Liver (tissue), 9 donors: ENCODE data around the gene UBE2F. TPM values are rescaled to one million over a fixed set of nuclear protein-coding genes. Genes with fewer than 3 reads are reported as not detected.

Experiments used
- DNase-seq: peaks from one replicate; pipeline ENCODE4 v3.0.0-alpha.2; 2017; ENCODE audit warnings: low spot score
- H3K27ac ChIP-seq, 2 donors: one replicate each; pipeline ENCODE4 v1.7.0; 2013; ENCODE audit warnings: inconsistent platforms in 2 of 2, low read length in 2 of 2, control low read depth in 1 of 2, low read depth in 1 of 2, mild to moderate bottlenecking in 1 of 2
- H3K27me3 ChIP-seq, 4 donors: one replicate each; pipeline versions ENCODE4 v1.6.1 to v1.7.0; 2013; ENCODE audit warnings: low read length in 3 of 4, inconsistent platforms in 1 of 4, mild to moderate bottlenecking in 1 of 4, moderate library complexity in 1 of 4; ENCODE audit not compliant: control insufficient read depth in 4 of 4, insufficient read depth in 4 of 4
- H3K36me3 ChIP-seq, 4 donors: one replicate each; pipeline versions ENCODE4 v1.6.1 to v1.7.0; 2013; ENCODE audit warnings: low read length in 3 of 4, mild to moderate bottlenecking in 3 of 4, low read depth in 1 of 4, moderate library complexity in 1 of 4; ENCODE audit not compliant: control insufficient read depth in 4 of 4, insufficient read depth in 3 of 4
- H3K4me1 ChIP-seq, 4 donors: one replicate each; pipeline versions ENCODE4 v1.6.1 to v1.7.0; 2013; ENCODE audit warnings: low read length in 3 of 4, mild to moderate bottlenecking in 3 of 4, moderate library complexity in 1 of 4; ENCODE audit not compliant: control insufficient read depth in 4 of 4, insufficient read depth in 4 of 4
- H3K4me3 ChIP-seq, 3 donors: one replicate each; pipeline versions ENCODE4 v1.6.1 to v1.7.0; 2013; ENCODE audit warnings: low read length in 3 of 3, control low read depth in 1 of 3, low read depth in 1 of 3, mild to moderate bottlenecking in 1 of 3
- H3K9ac ChIP-seq, 2 donors: one replicate each; pipeline ENCODE4 v1.7.0; 2013; ENCODE audit warnings: low read length in 2 of 2, mild to moderate bottlenecking in 2 of 2, moderate library complexity in 2 of 2, control low read depth in 1 of 2, low read depth in 1 of 2
- H3K9me3 ChIP-seq, 4 donors: one replicate each; pipeline versions ENCODE4 v1.6.1 to v1.7.0; 2013; ENCODE audit warnings: low read length in 3 of 4; ENCODE audit not compliant: control insufficient read depth in 4 of 4
- ATF3 ChIP-seq: IDR thresholded peaks from 2 replicates; pipeline ENCODE4 v1.6.1; 2016; ENCODE audit warnings: antibody characterized with exemption
- CTCF ChIP-seq: fragments of 150-350 bp; IDR thresholded peaks from 2 replicates; pipeline ENCODE4 v1.5.1; 2017; ENCODE audit warnings: improper control_type of control experiment, low read depth, low read length; ENCODE audit not compliant: missing input control
- EGR1 ChIP-seq, 2 donors: IDR thresholded peaks; 2 replicates each; pipeline ENCODE4 v1.6.1; 2016 to 2018; ENCODE audit warnings: antibody characterized with exemption in 2 of 2, low read depth in 2 of 2
- FOXA1 ChIP-seq: IDR thresholded peaks from 2 replicates; pipeline ENCODE4 v1.6.1; 2016; ENCODE audit warnings: antibody characterized with exemption
- FOXA2 ChIP-seq: IDR thresholded peaks from 2 replicates; pipeline ENCODE4 v1.6.1; 2016; ENCODE audit warnings: antibody characterized with exemption
- GABPA ChIP-seq, 2 donors: IDR thresholded peaks in 1 of 2; conservative IDR thresholded peaks in 1 of 2; 2 replicates each; pipeline ENCODE4 v1.6.1; 2016; ENCODE audit warnings: antibody characterized with exemption in 2 of 2, mild to moderate bottlenecking in 1 of 2, moderate library complexity in 1 of 2
- HNF4A ChIP-seq, 2 donors: conservative IDR thresholded peaks; 2 replicates each; pipeline ENCODE4 v1.6.1; 2016; ENCODE audit warnings: antibody characterized with exemption in 2 of 2, mild to moderate bottlenecking in 2 of 2
- HNF4G ChIP-seq: IDR thresholded peaks from 2 replicates; pipeline ENCODE4 v1.6.1; 2016; ENCODE audit warnings: antibody characterized with exemption
- JUND ChIP-seq, 2 donors: IDR thresholded peaks; 2 replicates each; pipeline ENCODE4 v1.6.1; 2016; ENCODE audit warnings: antibody characterized with exemption in 2 of 2
- MAX ChIP-seq: IDR thresholded peaks from 2 replicates; pipeline ENCODE4 v1.6.1; 2016; ENCODE audit warnings: antibody characterized with exemption
- NR2F2 ChIP-seq: IDR thresholded peaks from 2 replicates; pipeline ENCODE4 v1.6.1; 2016; ENCODE audit warnings: antibody characterized with exemption
- RAD21 ChIP-seq, 2 donors: IDR thresholded peaks; 2 replicates each; pipeline ENCODE4 v1.6.1; 2016; ENCODE audit warnings: antibody characterized with exemption in 2 of 2, mild to moderate bottlenecking in 2 of 2
- REST ChIP-seq: IDR thresholded peaks from 2 replicates; pipeline ENCODE4 v1.6.1; 2016; ENCODE audit warnings: antibody characterized with exemption, mild to moderate bottlenecking
- RXRA ChIP-seq, 2 donors: IDR thresholded peaks; 2 replicates each; pipeline ENCODE4 v1.6.1; 2017 to 2018; ENCODE audit warnings: antibody characterized with exemption in 2 of 2, mild to moderate bottlenecking in 1 of 2
- SP1 ChIP-seq: IDR thresholded peaks from 2 replicates; pipeline ENCODE4 v1.6.1; 2018; ENCODE audit warnings: antibody characterized with exemption, mild to moderate bottlenecking
- TAF1 ChIP-seq: conservative IDR thresholded peaks from 2 replicates; pipeline ENCODE4 v1.6.1; 2016; ENCODE audit warnings: antibody characterized with exemption, mild to moderate bottlenecking
- YY1 ChIP-seq: IDR thresholded peaks from 2 replicates; pipeline ENCODE4 v1.6.1; 2016; ENCODE audit warnings: antibody characterized with exemption, mild to moderate bottlenecking
- WGBS: extraction: QIAGEN DNeasy Blood & Tissue Kit; methylation state at CpG from one replicate; pipeline ENCODE4 v1.1.7; 2013; 5-methylcytosine and 5-hydroxymethylcytosine counted together
- polyA plus RNA-seq, 2 donors: library from polyadenylated mRNA; stranded (reverse) in 1 of 2; unstranded in 1 of 2; fragments of 200-250 nt in 1 of 2; fragments of >200 nt in 1 of 2; fragmentation: Nextera tagmentation in 1 of 2; extraction: Ambion mirVana in 1 of 2; gene quantifications; one replicate each; pipeline versions ENCODE4 v1.2.1 to v1.2.3, GENCODE V29; 2013 to 2015
- total RNA-seq, 2 donors: library from RNA; depleted of rRNA; stranded (reverse); fragments of >200 nt; gene quantifications; one replicate each; pipeline ENCODE4 v1.2.3, GENCODE V29; 2014
- TF ChIP-seq, protein P1 (sequence below): IDR thresholded peaks from 2 replicates; pipeline ENCODE4 v1.6.1; 2016; ENCODE audit warnings: antibody characterized with exemption
- donor health status: healthy.
- donor health status: healthy.
- donor health status: healthy.
- donor health status: healthy.
- donor health status: healthy.

UBE2F gene
- total and polyA plus RNA-seq, 4 donors: 30.5 to 55.3 (median 32.1) TPM

DNA sequence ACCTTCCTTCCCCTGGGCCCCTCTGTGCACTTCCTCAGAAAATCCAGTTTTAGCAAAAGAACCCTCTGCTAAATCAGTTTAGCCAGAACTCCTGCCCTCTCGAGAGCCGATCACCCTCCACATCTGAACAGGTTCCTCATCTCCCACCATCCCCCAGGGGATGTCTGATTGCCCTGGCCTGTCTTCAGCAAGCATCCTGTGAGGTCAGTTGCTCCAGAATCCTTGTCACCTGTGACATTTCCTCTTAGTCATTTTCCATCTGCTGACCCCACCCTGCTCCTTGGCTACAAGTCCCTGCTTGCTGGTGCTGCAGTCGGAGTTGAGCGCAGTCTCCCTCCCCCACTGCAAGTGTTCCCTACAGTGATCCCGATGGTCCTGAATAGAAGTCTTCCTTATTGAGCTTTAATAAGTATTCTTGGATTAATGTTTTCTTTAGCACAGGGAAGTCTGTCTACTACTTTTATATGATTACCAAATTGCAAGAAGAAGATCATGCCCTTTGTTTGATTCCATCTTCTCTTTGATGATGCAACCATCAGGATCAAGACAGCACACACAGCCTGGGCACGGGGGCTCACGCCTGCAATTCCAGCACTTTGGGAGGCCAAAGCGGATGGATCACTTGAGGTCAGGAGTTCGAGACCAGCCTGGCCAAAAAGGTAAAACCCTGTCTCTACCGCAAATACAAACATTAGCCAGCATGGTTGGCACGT, 30.9 kb upstream of the UBE2F start:
- no peaks in the 10 kb centered on the region for H3K27me3 ChIP-seq
- peaks cover 0 to 3% (median under 1%) of the 10 kb centered on the region in 4 donors for H3K9me3 ChIP-seq
- H3K4me3 ChIP-seq: no peak overlapping the region
- H3K4me1 ChIP-seq: no peaks in the 10 kb centered on the region
- no peak overlapping the region for H3K27ac ChIP-seq
- no peaks in the 10 kb centered on the region for H3K36me3 ChIP-seq
- H3K9ac ChIP-seq: no peak overlapping the region
- WGBS: 86% methylated on average over 11 of the region's 11 CpGs
- TF ChIP-seq FOXA2: no peak
- TF ChIP-seq ATF3: no peak
- TF ChIP-seq RAD21 (IDR thresholded peaks at IDR 0.05): no peak
- no peak for TF ChIP-seq EGR1 (IDR thresholded peaks at IDR 0.05; ENCODE audit: low read depth in 2 of 2)
- TF ChIP-seq SP1: no peak
- TF ChIP-seq TAF1: no peak
- no peak for TF ChIP-seq REST
- TF ChIP-seq YY1: no peak
- TF ChIP-seq MAX: no peak
- no peak for TF ChIP-seq GABPA (IDR thresholded peaks at IDR 0.05 in 1 of 2, conservative IDR thresholded peaks at IDR 0.05 in 1 of 2)
- no peak for TF ChIP-seq RXRA (IDR thresholded peaks at IDR 0.05)
- no peak for TF ChIP-seq HNF4G
- TF ChIP-seq HNF4A (conservative IDR thresholded peaks at IDR 0.05): no peak
- no peak for TF ChIP-seq JUND (IDR thresholded peaks at IDR 0.05)
- DNase-seq: no peak

GRCh38 chr2:237939251-237939650, 27.6 kb upstream of the UBE2F start:
- H3K9ac ChIP-seq: no peak overlapping the region
- H3K27ac ChIP-seq: no peak overlapping the region
- peaks cover 0 to 3% (median 0%) of the 10 kb centered on the region in 4 donors for H3K4me1 ChIP-seq
- no peaks in the 10 kb centered on the region for H3K36me3 ChIP-seq
- H3K27me3 ChIP-seq: no peaks in the 10 kb centered on the region
- TF ChIP-seq REST (no peak), MAX (no peak), CTCF (no peak), SP1 (no peak), FOXA2 (no peak), YY1 (no peak), JUND (IDR thresholded peaks at IDR 0.05) (no peak), ATF3 (no peak), NR2F2 (no peak), GABPA (IDR thresholded peaks at IDR 0.05 in 1 of 2, conservative IDR thresholded peaks at IDR 0.05 in 1 of 2) (no peak), RXRA (IDR thresholded peaks at IDR 0.05) (no peak), HNF4A (conservative IDR thresholded peaks at IDR 0.05) (no peak), RAD21 (IDR thresholded peaks at IDR 0.05) (no peak), HNF4G (no peak), FOXA1 (no peak), TAF1 (no peak), EGR1 (IDR thresholded peaks at IDR 0.05; ENCODE audit: low read depth in 2 of 2) (no peak)
- TF ChIP-seq, protein P1, sequence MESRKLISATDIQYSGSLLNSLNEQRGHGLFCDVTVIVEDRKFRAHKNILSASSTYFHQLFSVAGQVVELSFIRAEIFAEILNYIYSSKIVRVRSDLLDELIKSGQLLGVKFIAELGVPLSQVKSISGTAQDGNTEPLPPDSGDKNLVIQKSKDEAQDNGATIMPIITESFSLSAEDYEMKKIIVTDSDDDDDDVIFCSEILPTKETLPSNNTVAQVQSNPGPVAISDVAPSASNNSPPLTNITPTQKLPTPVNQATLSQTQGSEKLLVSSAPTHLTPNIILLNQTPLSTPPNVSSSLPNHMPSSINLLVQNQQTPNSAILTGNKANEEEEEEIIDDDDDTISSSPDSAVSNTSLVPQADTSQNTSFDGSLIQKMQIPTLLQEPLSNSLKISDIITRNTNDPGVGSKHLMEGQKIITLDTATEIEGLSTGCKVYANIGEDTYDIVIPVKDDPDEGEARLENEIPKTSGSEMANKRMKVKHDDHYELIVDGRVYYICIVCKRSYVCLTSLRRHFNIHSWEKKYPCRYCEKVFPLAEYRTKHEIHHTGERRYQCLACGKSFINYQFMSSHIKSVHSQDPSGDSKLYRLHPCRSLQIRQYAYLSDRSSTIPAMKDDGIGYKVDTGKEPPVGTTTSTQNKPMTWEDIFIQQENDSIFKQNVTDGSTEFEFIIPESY: no peak
- H3K9me3 ChIP-seq: peaks cover 0 to 6% (median 1%) of the 10 kb centered on the region in 4 donors
- no peak for DNase-seq
- no peak overlapping the region for H3K4me3 ChIP-seq
